GM21390 (cell line): ENCODE measurements around the gene UBQLN1.
"Not testable (repeated sequence)": the region's sequence is repeated elsewhere in the genome, so short reads cannot be mapped to it uniquely, and the experiment has no call there.

Experiments used
- ATAC-seq: cut with Tn5 transposase; IDR thresholded peaks from one replicate; pipeline ENCODE4 v1.9.1; 2021; ENCODE audit not compliant: unreplicated experiment

Gene UBQLN1

DNA sequence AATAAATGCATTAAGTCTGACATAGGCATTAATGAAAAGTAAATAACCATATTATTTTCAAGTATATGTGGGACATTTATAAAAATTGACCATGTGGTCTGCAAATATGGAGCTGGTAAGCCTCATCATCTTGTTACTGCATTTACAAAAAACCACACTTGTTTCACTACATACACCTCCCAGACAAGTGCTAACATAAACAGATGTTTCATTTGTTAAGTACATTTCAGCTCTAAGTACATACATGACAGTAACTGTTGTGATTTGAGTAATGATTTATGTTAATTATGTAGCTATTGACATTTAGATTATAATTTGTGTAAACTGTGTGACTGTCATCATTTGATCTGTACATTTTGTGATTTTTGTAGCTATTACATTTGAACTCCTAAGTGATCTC lies 70.9 kb downstream of the UBQLN1 start:
- ATAC-seq = no peak

DNA sequence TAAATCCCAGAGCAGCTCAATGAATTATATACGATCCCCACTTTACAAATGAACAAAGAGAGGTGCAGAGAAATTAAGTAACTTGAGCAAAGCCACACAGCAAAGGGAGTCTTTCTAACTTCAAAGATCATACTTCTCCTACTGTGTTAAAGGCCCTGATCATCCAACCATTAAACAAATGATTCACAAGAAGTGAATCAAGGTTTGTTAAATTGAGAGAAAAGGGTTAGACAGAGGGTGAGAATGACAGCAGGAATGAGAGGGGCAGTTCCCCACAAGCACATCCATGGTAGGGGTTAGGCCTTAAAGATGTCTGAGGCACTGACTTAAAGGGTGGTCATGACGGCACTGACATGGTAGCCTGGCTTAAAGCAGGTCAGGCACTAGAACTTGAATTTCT lies 74.1 kb downstream of the UBQLN1 start:
- no peak for ATAC-seq

DNA sequence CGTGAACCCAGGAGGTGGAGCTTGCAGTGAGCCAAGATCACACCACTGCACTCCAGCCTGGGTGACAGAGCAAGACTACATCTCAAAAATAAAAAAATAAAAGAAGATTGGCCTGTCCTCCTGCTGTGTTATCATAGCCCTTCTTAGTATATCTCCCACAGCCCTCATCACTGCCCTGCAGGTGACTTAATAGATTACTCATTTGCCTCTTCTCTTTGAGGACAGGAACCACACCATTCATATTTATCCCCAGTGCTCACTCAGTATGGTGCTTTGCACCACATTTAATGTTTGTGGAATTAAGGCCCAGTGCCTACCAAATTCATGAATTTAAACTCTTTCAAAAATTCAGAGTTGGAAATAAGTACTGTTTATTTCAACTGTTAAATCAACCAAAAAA lies 74.5 kb downstream of the UBQLN1 start:
- no peak for ATAC-seq

DNA sequence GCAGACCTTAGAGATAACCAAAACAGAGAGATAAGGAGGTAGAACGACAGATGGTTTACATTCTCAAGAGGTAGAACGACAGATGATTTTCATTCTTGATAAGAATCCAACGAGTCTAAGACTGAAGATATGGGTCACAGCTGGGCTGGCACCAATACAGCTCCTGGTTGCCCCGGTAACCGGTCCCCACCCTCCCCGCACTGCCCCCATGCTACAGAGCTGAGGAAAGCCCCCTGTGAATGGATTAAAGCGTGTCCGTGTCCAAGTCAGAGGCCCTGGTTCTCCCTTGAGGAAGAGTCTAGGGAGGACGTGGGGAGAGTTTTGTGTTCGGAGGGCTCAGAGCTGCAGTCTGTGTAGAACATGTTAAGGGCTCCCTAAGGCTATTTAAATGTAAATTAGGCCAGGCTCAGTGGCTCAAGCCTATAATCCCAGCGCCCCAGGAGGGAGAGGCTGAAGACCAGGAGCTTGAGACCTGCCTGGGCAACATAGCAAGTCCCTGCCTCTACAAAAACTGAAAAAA lies 76.8 kb downstream of the UBQLN1 start:
- ATAC-seq = no peak

DNA sequence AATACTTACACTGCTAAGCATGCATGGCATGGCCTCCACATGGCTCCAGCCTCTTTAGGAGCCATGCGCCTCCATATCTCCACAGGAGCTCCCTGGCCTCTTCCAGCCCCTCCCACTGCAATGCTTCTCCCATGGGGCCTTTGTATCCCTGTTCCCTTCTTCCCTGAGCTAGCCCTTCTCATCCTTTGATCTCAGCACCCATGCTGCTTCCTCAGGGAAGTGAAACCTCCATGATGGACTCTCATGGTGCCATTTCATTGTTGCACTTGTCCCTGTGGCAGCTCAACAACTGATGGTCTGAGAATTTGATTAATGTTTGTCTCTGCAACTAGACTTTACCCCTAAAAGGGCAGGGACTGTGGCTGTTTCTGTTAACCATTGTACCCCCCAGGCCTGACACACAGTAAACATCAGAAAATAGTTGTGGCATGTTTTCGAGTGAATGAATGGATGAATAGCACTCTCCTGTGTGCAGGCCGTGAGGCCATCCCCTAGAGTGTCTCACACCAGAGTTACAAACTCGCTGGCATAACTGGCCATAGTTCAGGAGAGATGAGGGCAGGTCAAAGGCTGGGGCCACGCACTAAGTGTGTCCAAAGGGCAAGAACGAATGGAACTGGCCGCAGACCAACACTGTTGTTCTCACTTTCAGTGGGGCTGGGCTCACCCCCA lies 78.2 kb downstream of the UBQLN1 start:
- ATAC-seq = no peak

DNA sequence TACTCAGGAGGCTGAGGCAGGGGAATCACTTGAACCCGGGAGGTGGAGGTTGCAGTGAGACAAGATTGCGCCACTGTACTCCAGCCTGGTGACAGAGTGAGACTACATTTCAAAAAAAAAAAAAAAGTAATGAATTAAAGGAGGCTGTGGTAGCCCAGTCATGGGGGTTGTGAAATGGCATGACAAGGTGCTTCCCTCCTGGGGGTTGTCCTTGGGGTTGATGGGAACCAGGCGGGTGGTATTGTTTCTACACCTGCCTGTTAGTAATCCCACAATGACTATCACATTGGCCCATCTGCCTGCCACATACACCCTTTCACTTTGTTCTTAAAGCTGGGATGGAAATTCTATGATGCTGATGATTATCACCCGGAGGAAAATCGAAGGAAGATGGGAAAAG lies 79.2 kb downstream of the UBQLN1 start:
- ATAC-seq = no peak

DNA sequence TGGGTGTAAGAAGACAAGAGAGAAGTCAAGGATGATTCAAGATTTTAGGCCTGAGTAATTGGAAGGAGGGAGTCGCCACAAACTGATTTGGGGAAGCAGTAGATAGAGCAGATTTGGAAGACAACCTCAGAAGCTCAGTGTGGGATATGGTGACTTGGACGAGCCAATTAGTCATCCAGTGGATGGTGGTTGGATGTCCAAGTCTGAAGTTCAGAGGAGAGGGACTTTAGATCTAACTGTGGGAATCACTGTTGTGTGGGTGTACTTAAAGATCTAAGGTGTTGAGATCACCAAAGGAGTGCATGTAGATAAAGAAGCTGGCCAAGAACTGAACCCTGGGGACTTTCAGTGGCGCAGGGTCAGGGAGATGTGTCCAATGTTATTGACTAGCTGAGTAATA lies 82.6 kb downstream of the UBQLN1 start:
- ATAC-seq = no peak

DNA sequence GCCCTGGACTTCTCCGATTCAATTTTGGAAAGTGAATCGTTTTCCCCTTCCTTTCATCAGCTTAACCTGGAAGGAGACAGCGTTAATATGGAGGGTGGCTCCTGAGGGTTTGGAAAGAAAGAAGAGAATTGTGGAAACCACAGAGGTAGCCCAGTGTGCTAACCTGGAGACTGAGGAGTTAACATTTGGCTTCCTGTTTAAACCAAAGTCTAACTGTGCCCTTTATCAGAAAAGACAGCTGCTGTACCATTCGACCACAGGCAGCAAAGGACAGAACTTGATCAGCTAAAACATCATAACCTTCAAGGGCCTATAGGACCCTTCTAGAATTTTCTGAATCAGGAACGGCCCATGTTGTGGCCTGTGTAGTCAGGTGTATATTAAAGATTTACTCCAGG lies 84.1 kb downstream of the UBQLN1 start:
- ATAC-seq = peak; percentile 26

DNA sequence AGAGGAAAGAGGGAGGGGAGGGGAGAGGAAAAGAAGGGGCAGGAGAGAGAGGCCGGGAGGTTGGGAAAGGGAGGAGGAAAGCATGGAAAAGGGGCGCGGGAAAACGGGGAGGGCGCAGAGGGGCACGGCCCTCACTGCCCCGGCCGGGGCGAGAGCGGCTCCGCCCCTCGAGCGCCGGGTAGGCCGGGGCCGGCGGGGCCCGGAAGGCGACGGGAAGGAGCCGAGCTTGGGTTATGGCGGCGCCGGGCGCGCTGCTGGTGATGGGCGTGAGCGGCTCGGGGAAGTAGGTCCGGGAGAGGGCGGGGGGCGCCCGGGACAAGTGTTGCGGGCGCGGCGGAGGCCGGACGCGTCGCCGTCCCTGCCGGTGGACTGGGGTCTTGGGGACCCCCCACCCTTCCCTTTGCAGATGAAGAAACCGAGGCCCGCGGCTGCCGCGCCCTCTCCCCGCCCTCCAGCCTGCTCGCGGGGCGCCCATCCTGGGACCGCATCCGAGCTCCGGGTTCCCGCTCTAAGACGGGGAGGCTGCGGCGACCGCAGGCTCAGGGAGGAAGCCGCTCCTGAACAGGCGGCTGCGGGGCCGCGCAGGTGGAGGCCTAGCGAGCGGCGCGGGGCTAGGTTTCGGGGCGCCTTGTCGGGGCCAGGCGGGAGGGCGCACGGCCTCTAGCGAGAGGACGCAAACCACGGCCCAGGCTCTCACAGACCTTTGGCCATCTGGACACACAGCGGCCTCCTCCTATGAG lies 84.6 kb downstream of the UBQLN1 start, which contains the start of gene IDNK:
Gene IDNK, plus strand, starts transcription at position 205 of the 740 bp plus-strand sequence. Its CDS starts 29 bp downstream, at position 234.
- peak; percentile 80 for ATAC-seq

DNA sequence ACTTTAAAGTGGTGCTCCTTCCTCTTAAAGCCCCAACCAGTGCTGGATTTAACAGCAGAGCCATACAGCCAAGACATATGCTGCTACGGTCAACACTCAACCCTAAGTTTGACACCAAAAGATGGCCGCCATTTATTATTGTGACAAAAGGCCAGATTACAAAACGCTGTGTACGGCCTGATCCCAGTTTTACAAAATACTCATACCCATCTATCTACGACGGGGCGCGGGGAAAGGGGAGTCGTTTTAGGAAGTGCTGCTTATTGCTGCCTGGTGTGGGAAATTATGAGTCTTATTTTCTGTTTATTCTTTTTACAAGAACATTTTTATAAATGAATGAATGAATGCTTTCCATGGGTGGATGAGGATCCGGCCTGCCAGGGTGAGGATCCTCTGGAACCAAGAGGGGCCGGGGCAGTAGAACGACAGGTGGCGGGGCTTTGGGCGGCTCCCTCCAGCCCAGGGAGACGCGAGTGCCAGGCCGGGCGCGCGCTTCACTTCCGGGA lies 85.3 kb downstream of the UBQLN1 start:
- ATAC-seq = peak; percentile 54

DNA sequence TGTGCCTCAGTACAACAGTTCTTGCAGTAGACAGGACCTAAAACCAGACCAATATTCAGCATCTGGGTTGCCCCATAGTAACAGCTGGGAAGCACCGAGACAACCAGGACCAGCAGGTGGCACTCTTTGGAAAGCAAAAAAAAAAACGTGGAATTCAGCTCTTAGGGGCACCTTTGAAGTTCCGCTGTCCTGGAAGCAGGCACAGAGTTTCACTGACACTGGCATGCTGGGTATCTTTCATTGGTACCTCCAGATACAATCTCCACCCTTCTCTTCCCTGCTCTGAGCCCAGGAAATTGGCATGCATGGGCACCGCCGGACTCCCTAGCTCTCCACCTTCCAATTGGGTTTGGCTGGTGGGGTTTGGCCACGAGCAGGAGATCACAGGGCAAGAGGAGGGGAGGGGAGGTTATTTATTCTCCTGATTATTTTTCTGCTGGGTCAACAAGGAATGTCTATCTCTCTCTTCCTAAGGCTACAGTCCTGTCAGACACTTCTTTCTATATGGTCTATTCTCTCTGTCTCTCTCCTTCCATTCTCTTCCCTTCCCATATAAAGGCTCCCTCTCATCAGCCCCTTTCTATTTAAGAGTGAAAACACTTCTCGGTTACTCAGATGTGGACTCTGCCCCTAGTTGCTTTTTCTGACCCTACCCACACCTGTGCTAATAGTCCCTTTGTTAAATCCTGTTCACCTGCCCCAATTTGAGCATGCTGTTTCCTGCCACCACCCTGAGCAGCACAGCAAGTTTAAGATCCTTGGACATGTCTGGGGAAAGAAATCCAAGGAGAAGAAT lies 86.7 kb downstream of the UBQLN1 start:
- peak; percentile 22 for ATAC-seq

DNA sequence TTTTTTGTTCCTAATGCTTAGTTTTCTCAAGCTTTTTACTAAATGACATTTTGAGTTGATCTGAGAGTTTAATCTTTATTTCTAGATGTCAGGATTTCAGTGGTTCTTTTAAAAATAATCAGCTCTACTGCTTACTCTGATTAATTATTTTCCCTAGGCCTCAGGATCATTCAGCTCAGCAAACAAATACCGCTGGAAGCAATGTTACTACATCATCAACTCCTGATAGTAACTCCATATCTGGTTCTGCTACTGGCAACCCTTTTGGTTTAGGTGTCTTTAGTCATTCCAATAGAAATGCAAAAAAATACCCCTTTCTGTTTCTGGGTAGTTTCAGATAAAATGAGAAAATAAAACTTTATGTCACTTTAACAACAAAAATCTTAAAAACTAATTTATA lies 90.5 kb downstream of the UBQLN1 start:
- no peak for ATAC-seq

DNA sequence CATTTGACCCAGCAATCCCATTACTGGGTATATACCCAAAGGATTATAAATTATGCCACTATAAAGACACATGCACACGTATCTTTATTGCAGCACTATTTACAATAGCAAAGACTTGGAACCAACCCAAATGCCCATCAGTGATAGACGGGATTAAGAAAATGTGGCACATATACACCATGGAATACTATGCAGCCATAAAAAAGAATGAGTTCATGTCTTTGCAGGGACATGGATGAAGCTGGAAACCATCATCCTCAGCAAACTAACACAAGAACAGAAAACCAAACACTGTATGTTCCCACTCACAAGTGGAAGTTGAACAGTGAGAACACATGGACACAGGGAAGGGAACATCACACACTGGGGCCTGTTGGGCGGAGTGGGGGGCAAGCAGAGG lies 94.5 kb downstream of the UBQLN1 start:
- not testable (repeated sequence) for ATAC-seq
